ENCODE measurements around the gene KDELR3.

- no peak for TF ChIP-seq CTCF (IDR thresholded peaks at IDR 0.05; ENCODE audit: low read length)
- TF ChIP-seq EZH2 (IDR thresholded peaks at IDR 0.05; ENCODE audit: borderline replicate concordance, low read length), result no peak
Measured at GRCh38 chr22:38427465-38427864, 40.4 kb upstream of the KDELR3 start.

Measured in OCI-LY1 (cell line).